NCI-H82 treated with DMSO at 0.1 percent for 48 hours (cell line): ENCODE measurements around the gene PVR.
"Not testable (repeated sequence)": the region's sequence is repeated elsewhere in the genome, so short reads cannot be mapped to it uniquely, and the experiment has no call there.

Experiments used
- DNase-seq: peaks from one replicate; lab custom pipeline; 2025; ENCODE audit not compliant: unreplicated experiment; lab: John Stamatoyannopoulos, UW

Gene PVR

DNA sequence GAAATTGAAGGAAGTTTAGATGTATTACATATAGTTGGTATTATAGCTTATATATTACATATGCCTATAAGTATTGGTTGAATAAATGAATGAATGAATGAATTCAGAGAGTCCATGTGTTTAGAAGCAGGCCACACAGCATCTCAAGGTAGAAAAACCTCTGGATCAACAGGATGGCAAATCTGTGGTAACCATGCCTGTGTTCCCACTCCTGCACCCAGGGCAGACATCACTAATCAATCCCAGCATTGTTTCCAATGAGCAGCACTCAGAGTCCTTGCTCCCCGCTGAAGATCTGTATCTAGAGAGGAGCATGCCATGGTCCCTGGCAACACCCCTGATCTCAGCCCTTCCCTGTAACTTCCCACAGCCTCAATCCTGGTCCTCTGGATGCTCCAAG lies 28.5 kb downstream of the PVR start:
- no peak for DNase-seq

DNA sequence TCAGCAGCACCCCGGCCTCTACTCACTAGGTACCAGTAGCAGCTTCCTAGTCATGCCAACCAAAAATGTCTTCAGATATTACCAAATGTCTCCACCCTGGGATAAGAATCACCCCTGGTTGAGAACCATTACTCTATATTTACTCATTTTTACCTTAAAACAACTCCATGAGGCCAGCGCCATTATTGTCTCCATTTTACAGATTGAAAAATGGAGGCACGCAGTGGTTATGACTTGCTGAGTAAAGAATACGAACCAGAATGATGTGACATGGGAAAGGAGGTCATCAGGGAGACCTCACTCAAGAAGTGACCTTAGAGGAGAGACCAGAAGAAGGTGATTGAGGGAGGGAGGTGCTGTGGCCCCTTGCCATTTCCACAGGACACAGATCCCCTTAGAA lies 29.8 kb downstream of the PVR start:
- no peak for DNase-seq

DNA sequence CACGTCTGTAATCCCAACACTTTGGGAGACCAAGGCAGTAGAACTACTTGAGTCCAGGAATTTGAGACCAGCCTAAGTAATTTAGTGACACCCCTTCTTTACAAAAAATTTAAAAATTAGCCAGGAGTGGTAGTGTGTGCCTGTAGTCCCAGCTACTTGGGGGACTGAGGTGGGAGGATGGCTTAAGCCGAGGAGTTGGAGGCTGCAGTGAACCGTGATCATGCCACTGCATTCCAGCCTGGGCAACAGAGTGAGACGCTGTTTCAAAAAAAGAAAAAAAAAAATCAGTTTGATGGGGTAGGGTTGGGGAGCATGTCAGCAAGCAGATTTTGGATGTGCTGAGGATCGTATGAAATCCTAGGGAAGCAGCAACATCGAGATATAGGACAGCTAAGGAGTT lies 31.8 kb downstream of the PVR start:
- DNase-seq: no peak

DNA sequence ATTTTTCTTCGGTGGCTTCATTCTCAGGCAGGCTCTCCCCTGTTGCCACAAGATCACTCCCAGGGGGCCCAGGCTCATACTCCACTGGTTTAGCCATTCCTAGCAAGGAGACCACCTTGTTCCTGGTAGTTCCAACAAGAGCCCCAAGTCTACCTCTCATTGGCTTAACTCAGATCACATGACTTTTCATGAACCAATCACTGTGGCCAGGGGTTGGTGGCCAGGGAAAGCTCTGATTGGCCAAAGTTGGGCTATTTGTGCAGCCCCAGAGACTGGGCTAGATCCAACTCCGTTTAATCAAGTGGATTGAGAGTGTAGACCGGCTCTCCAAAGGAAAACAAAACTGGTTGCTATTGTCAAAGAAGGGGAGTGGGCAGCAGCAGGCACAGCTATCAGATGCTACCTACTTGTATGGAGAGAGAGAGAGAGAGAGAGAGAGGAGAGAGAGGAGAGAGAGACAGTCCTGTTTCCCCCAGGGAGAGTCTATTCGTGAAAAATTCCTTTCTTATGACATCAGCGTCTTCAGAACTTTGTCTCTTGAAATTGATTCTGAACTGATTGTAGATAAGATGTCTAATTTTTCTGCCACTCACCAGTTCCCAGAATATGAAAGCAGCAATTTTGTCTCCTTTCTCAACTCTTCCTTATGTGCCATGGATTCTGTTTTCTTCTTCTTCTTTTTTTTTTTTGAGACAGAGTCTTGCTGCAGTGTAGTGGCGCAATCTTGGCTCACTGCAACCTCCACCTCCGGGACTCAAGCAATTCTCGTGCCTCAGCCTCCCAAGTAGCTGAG lies 33.5 kb downstream of the PVR start:
- peak; percentile 55 for DNase-seq

DNA sequence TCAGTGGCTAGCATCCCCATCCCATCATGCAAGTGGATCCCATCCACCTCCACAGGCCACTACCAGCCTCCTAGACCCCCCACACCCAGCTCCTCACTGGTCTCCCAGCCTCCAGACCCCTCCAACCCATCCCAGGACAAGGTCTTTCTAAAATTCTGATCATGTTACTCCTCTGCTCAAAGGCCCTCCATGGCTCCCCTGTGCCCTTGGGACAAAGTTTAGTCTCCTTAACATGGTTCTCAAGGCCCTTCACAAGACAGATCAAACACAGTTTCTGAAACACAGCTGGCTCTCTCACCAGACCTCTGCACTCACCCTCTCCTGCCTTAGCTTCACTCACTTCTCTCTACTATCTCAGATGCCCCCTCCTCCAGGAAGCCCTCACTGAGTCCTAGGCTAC lies 36.8 kb downstream of the PVR start:
- no peak for DNase-seq

DNA sequence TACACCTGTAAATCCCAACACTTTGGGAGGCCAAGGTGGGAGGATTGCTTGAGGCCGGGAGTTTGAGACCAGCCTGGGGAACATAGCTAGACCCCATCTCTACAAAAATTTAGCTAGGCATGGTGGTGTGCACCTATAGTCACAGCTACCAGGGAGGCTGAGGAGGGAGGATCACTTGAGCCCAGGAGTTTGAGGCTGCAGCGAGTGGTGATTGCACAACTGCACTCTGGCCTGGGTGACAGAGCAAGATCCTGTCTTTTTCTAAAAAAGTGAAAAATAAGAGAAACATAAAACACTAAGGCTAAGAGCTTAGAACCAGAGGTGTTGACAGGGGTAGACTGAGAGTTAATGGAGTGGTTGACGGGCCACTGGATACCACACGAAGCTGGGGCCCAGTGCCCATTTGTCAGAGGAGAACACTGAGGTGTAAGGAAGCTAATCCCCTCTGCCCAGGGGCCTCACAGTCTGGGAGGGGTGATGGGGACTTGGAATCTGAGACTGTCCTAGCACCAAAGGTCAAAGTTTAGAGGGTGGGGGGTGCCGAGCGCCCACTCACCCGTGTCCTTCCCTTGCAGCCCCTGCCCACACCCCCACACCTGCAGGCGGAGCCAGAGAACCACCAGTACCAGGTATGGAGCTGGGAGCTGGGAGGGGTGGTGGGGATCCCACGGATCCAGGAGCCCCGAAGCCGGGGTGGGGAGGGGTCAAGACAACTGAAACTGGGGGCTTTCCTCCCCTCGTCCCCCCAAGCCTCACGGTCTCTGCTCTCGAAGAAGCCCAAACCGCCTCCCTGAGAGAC lies 38.5 kb downstream of the PVR start:
- DNase-seq: no peak

DNA sequence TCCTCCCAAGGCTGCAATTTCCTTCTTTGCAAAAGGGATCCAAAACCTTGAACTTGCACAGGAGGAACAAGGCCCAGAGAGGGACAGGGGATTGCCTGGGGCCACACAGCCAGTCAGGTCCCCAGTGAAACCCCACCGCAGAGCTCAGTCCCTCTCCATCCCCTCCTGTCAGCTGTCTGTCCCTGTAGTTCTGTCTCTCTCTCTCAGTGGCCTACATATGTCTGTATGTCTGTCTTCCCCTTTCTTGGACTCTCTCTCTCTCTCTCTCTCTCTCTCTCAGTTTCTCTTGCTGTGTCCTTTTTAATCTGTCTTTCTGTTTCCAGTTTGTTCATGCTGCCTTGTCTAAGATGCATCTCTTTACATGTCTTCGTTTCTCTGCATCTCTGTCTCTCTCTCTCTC lies 39.1 kb downstream of the PVR start:
- no peak for DNase-seq

DNA sequence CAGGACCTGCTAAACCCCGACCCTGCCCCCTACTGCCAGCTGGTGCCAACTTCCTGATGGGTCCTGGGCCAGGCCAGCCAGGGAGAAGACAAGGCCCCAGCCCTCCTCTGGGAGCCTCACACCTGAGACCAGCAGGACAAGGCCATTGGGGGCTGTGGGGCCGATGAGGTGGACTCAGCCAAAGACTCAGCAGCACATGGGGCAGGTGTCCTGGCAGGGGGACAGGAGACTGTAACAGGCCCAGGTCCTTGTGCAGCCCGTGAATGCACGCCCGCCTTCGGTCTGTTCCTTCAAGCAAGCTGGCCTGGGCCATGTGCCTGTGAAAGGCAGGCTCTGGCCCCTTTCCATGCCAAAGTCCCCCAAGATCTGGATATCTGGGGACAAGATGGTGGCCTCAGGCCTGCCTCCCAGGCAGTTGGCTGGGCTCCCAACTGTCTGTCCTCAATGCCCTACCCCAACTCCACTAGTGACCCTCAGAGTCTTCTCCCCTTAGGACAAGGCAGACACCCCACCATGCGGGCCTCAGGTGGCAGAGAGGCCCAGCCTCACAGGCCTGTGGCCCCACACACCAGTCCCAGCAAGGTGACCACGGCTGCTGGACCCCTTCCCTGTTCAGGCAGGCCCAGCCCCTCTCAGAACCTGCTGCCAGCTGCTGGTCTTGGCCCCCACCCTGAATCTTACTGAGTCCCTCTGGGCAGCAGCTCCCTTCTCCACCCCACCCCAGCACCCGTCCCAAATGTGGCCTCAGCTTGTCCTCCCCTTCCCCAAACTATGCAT lies 39.9 kb downstream of the PVR start:
- no peak for DNase-seq

DNA sequence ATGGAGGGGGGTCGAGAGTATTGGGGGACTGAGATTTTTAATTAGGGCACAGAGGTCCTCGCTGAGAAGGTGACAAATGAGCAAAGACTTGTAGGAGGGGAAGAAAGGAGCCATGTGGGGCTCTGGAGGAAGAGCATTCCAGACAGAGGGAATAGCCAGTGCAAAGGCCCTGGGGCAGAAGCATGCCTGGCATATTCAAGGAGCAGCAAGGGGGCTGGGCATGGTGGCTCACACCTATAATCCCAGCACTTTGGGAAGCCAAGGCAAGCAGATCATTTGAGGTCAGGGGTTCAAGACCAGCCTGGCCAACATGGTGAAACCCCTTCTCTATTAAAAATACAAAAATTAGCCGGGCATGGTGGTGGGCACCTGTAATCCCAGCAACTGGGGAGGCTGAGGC lies 40.7 kb downstream of the PVR start:
- DNase-seq: not testable (repeated sequence)

DNA sequence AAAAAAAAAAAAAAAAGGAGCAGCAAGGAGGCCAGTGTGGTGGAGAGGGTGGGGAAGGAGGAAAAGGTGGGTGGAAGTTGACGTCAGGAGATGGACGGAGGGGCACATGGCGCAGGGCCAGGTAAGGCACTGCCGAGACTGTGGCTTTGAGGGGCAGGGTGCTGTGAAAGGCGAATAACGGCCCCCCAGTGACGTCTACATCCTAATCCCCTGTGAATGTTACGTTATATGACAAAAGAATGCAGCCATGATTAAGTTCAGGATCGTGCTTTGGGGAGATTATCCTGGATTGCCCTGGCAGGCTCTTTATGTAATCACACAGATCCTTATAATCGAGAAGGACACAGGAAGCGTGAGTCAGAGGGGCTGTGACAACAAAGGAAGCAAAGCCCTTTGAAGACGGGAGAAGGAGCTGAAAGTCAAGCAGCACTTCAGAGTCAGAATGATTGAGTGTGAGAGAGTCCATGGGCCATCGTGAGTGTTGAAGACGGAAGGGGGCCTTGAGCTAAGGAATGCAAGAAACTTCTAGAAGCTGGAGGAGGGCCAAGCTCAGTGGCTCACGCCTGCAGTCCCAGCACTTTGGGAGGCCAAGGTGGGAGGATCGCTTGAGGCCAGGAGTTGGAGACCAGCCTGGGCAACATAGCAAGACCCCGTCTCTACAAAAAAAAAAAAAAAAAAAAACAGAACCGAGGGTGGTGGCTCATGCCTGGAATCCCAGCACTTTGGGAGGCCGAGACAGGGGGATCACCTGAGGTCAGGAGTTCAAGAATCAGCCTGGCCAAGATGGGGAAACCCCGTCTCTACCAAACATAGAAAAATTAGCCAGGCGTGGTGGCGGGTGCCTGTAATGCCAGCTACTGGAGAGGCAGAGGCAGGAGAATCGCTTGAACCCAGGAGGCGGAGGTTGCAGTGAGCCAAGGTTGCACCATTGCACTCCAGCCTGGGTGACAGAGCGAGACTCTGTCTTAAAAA lies 41.5 kb downstream of the PVR start:
- peak; percentile 24 for DNase-seq

DNA sequence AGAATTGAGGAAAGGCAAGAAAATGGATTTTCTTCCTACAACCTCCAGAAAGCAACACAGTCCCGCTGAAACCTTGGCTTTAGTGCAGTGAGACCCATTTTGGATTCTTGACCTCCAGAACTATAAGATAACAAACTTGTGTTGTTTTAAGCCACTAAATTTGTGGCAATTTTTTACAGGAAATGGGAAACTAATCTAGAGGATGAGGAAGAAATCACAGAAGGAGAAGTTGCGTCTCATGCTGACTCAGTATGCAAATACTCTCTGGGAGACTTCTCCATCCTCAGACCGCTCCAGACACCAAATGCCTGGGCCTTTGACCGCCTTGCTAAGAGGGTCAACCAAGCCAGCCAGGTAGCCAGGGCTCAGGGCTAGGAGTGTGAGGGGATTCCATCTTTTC lies 42.2 kb downstream of the PVR start:
- DNase-seq: no peak

DNA sequence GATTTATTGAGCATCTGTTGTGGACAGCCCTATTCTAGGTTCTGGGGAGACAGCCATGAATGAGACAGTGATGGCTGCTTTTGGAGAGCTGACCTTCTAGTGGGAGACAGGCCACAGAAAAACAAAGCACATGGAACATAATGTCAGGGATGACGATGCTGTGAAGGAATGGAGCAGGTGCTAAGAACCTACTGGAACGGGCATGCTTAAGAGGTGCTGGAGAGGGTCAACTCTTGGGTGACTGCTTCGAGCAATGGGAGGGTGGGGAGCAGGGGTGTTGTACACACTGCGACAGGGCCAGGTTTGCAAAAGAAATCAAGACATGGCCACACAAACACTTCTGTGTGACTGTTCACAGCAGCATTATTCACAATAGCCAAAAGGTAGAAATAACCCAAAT lies 43.2 kb downstream of the PVR start:
- DNase-seq: no peak

DNA sequence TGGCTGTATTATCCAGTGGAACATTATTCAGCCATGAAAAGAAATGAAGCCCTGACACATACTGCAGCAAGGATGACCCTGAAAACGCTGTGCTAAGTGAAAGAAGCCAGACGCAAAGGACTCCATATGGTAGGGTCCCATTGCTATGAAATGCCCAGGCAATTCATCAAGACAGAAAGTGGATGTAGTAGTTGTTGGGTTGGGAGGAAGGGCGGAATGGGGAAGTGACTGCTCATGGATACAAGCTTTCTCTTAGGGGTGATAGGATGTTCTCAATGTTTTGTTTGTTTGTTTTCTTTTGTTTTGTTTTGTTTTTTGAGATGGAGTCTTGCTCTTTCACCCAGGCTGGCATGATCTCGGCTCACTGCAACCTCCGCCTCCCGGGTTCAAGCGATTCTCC lies 44.2 kb downstream of the PVR start:
- DNase-seq: no peak

DNA sequence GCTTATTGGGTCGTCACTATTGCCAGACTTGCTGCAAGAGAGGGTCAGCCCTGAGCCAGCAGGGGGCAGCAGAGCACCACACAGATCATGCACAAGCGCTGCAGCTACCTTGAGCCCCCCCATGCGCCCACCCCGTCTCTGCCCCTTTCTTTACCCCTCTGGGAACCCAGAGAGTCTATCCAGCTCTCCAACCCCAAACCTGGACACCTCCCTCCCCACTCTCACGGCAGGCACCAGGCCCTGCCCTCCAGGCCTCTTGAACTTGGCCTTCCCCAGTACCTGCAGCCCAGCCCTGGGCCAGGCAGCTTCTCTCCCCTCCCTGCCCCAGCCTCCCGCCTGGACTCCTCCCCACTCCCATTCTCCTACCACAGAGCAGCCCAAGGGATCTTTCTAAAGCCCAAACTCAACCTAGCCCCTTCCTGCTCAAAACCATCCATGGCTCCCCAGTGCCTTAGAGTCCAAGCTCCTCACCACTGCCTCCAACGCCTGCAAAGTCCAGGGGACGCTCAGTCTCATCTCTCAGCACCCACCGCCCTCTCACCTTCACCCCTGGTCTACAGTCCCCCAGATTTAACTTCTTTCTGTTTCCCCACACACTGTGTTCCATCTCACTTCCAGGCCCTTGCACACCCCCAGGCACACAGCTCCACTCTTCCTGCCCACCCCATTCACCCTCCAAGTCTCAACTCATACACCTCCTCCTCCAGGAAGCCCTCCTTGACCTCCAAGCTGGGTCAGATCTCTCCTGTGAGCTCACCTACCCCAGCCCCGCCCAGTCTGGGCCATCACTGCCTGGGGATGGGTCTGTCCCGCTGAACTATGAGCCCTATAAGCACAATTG lies 45.8 kb downstream of the PVR start:
- peak; percentile 20 for DNase-seq

DNA sequence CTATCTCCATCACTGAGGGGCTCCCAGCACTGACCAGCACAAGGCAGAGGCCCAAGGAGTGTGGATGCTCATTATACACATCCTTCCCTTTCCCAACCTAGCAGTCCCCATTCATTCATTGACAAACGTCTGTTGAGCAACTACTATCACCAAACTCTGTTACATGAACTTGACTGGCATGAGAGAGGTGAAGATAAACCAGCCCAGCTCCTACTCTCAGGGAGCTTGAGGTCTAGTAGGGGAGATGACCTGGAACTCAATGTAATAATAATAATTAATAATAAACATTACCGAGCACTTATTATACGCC lies 46.4 kb downstream of the PVR start:
- no peak for DNase-seq

DNA sequence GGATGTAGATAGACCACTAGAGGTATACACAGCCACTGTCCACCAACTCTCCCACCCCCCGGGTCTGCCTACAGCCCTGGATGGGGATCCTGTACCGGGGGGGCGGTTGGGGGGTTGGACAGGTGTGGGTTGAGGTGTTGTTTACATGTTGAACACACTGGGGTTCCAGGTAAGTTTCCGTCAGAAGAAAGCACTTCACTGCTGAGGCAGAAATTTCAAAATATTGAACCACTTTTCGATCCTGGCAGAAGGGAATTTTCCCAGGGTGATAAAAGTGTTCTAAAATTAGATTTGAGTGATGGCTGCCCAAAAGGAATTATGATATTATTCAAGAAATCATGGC lies 48.6 kb downstream of the PVR start:
- no peak for DNase-seq

DNA sequence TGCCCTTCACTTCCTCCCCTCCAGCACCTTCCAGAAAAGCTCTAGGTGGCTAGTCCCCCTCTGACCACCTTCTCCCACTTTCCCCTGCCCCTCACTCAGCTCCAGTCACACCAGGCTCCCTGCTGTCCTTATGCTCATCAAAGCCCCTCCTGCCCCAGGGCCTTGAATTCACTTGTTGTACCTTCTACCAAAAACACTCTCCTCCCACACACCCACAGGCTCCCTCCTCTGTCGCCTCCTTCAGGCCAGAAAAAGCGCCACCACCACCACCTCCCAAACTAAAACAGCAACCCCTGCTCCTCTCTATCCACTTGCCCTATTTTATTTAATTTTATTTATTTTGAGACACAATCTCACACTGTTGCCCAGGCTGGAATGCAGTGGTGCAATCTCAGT lies 50.5 kb downstream of the PVR start:
- DNase-seq: no peak

DNA sequence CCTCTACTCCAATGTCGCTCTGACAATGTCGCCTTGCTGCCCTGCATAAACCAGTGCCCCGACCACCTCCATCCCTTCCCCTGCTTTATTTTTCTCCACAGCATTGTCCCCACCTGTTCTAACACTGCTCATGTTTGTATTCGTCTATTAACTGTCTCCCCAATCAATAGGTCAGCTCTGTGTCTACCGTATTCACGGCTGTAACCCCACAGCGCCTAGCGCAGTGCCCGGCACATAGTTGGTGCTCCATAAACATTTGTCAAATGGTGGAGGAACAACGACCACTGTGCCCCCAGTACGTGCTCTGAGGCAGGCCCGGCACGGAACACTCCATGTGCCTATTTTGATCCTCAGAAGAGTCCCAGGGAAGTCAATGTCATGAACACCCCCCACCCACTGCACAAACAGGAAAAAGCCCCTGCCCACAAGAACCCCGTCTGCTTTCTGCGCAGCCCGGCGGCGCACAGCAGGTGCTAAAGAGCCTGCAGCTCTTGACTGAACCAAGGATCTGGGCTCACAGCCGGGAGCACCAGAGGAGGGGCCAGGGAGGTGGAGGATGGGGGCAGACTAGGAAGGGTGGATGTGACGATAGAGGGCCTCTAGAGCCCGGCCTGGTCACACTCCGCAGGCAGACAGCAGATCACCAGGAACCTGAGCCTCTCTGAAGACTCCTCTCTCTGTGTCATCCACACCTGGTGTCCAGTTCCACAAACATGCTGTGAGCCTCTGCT lies 53.4 kb downstream of the PVR start:
- DNase-seq: no peak

DNA sequence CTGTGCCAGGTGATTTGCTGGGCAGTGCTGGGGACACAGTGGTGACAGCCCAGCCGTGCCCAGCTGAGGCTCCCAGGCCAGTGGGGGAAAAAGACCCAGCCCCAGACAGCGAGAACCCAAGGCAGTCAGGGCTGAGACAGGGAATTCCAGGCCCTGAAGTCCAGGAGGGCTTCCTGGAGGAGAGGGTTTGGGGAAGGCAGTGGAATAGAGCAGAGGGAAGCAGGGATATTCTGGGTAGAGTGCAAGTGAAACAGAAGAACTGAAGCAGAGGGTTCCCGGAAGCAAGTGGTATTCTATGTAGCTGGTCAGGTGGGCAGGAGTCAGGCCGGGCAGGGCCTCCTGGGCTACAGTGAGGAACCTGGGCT lies 53.9 kb downstream of the PVR start:
- DNase-seq: no peak
